H1 (cell line): Measurements from ENCODE around the gene AQP12A. TPM values are rescaled to one million over a fixed set of nuclear protein-coding genes. Genes with fewer than 3 reads are reported as not detected.

ENCODE experiments used
- CTCF ChIA-PET: fragments of 300-600 bp; sonication (Branson Sonifier 250); formaldehyde crosslinking; loops from one replicate; lab custom pipeline; 2021; ENCODE audit not compliant: partially characterized antibody; lab: Charles Lee
- POLR2A ChIA-PET: fragments of 300-600 bp; sonication (Branson Sonifier 250); formaldehyde crosslinking; loops from one replicate; lab custom pipeline; 2021; ENCODE audit warnings: inconsistent platforms; ENCODE audit not compliant: partially characterized antibody; lab: Charles Lee
- DNase-seq, 2 experiments: peaks; one replicate each; pipeline versions ENCODE4 v3.0.0 to v3.0.0-alpha.2; 2010 to 2022; ENCODE audit warnings: low spot score in 2 of 2, low read depth in 1 of 2, mixed read lengths in 1 of 2
- FAIRE-seq: peaks from 2 replicates; lab custom pipeline; 2011; peaks lifted over from hg19 to GRCh38; lab: Jason Lieb, UNC
- H2AFZ ChIP-seq: 2 replicates; pipeline ENCODE4 v1.8.1; 2012; ENCODE audit warnings: low read length, inconsistent platforms
- H2AK5ac ChIP-seq: 2 replicates; pipeline ENCODE4 v1.6.1; 2013; ENCODE audit warnings: low read depth, low read length
- H2BK120ac ChIP-seq: replicated peaks from 2 replicates; pipeline ENCODE3; 2013; ENCODE audit warnings: low read depth, low read length, inconsistent platforms
- H2BK12ac ChIP-seq: 2 replicates; pipeline ENCODE4 v1.6.1; 2013; ENCODE audit warnings: low read depth, low read length
- H2BK15ac ChIP-seq: 2 replicates; pipeline ENCODE4 v1.6.1; 2013; ENCODE audit warnings: low read length
- H2BK20ac ChIP-seq: 2 replicates; pipeline ENCODE4 v1.6.1; 2013; ENCODE audit warnings: low read length
- H2BK5ac ChIP-seq: 2 replicates; pipeline ENCODE4 v1.6.1; 2013; ENCODE audit warnings: low read depth, low read length
- H3K14ac ChIP-seq: 2 replicates; pipeline ENCODE4 v1.6.1; 2013; ENCODE audit warnings: inconsistent platforms; ENCODE audit not compliant: insufficient read length
- H3K18ac ChIP-seq: 2 replicates; pipeline ENCODE4 v1.6.1; 2013; ENCODE audit warnings: low read length; ENCODE audit errors: extremely low read depth
- H3K23ac ChIP-seq: 2 replicates; pipeline ENCODE4 v1.6.1; 2013; ENCODE audit warnings: inconsistent platforms; ENCODE audit not compliant: insufficient read length
- H3K23me2 ChIP-seq: 2 replicates; pipeline ENCODE4 v1.6.1; 2013; ENCODE audit warnings: low read depth, low read length
- H3K27ac ChIP-seq: 2 replicates; pipeline ENCODE4 v1.6.1; 2011; ENCODE audit warnings: low read depth, low read length, inconsistent platforms
- H3K27me3 ChIP-seq, 4 experiments: replicated peaks in 1 of 4; 1 replicate in 1 of 4; 2 replicates in 3 of 4; pipeline versions ENCODE4 v1.6.1 to v1.8.1; 2011 to 2013; ENCODE audit warnings: low read length in 3 of 4, mild to moderate bottlenecking in 3 of 4, inconsistent platforms in 2 of 4, mixed read lengths in 2 of 4, moderate library complexity in 1 of 4; ENCODE audit not compliant: control insufficient read depth in 3 of 4, insufficient read depth in 3 of 4; ENCODE audit errors: extremely low read depth in 1 of 4
- H3K36me3 ChIP-seq, 4 experiments: 2 replicates each; pipeline versions ENCODE4 v1.6.1 to v1.8.1; 2011 to 2013; ENCODE audit warnings: mild to moderate bottlenecking in 4 of 4, low read length in 3 of 4, moderate library complexity in 2 of 4, control low read depth in 1 of 4, inconsistent platforms in 1 of 4; ENCODE audit not compliant: insufficient read depth in 4 of 4, control insufficient read depth in 2 of 4
- H3K4ac ChIP-seq: replicated peaks from 2 replicates; pipeline ENCODE3; 2013; ENCODE audit warnings: low read length, low read depth, mixed read lengths, inconsistent platforms; ENCODE audit not compliant: insufficient read length
- H3K4me1 ChIP-seq, 4 experiments: replicated peaks in 1 of 4; 1 replicate in 1 of 4; 2 replicates in 3 of 4; pipeline versions ENCODE4 v1.6.1 to v1.8.1; 2011 to 2013; ENCODE audit warnings: low read length in 3 of 4, inconsistent platforms in 2 of 4, mixed read lengths in 1 of 4; ENCODE audit not compliant: insufficient read depth in 4 of 4, control insufficient read depth in 3 of 4
- H3K4me2 ChIP-seq, 2 experiments: 2 replicates each; pipeline versions ENCODE4 v1.6.1 to v1.8.1; 2011 to 2013; ENCODE audit warnings: low read depth in 2 of 2, low read length in 2 of 2, control low read depth in 1 of 2, inconsistent platforms in 1 of 2, mild to moderate bottlenecking in 1 of 2; ENCODE audit not compliant: insufficient read depth in 1 of 2
- H3K4me3 ChIP-seq, 4 experiments: fragments of 200-600, 300-600 bp in 1 of 4; sonication (generic), shearing (Covaris generic), sonication (Bioruptor Twin) in 1 of 4; 2 replicates each; pipeline versions ENCODE4 v1.5.1 to v1.8.1; 2011 to 2016; ENCODE audit warnings: low read length in 4 of 4, low read depth in 3 of 4, control low read depth in 2 of 4, inconsistent platforms in 2 of 4, mild to moderate bottlenecking in 2 of 4, mixed read lengths in 1 of 4, moderate library complexity in 1 of 4; ENCODE audit not compliant: insufficient read depth in 2 of 4; ENCODE audit errors: extremely low read depth in 1 of 4
- H3K56ac ChIP-seq: replicated peaks from 2 replicates; pipeline ENCODE3; 2013; ENCODE audit warnings: low read depth, mild to moderate bottlenecking, mixed read lengths, low read length, inconsistent platforms; ENCODE audit not compliant: insufficient read length
- H3K79me1 ChIP-seq: 2 replicates; pipeline ENCODE4 v1.6.1; 2013; ENCODE audit warnings: low read depth, low read length, control low read depth
- H3K79me2 ChIP-seq, 2 experiments: 2 replicates each; pipeline versions ENCODE4 v1.6.1 to v1.8.1; 2012 to 2013; ENCODE audit warnings: low read length in 2 of 2, mild to moderate bottlenecking in 2 of 2, inconsistent platforms in 1 of 2; ENCODE audit not compliant: insufficient read depth in 2 of 2, control insufficient read depth in 1 of 2
- H3K9ac ChIP-seq, 4 experiments: replicated peaks in 1 of 4; 1 replicate in 1 of 4; 2 replicates in 3 of 4; pipeline versions ENCODE4 v1.6.1 to v1.8.1; 2011 to 2013; ENCODE audit warnings: low read depth in 3 of 4, low read length in 3 of 4, control low read depth in 2 of 4, mild to moderate bottlenecking in 2 of 4, moderate library complexity in 2 of 4, inconsistent platforms in 1 of 4; ENCODE audit errors: extremely low read depth in 1 of 4
- H3K9me3 ChIP-seq, 2 experiments: 2 replicates each; pipeline versions ENCODE4 v1.6.1 to v1.8.1; 2012 to 2013; ENCODE audit warnings: mild to moderate bottlenecking in 2 of 2, moderate library complexity in 2 of 2, control low read depth in 1 of 2, inconsistent platforms in 1 of 2, low read depth in 1 of 2, low read length in 1 of 2, mixed read lengths in 1 of 2; ENCODE audit not compliant: insufficient read depth in 2 of 2
- H4K20me1 ChIP-seq, 2 experiments: replicated peaks in 1 of 2; 2 replicates each; pipeline versions ENCODE3 to v1.8.1; 2011 to 2013; ENCODE audit warnings: inconsistent platforms in 2 of 2, low read length in 2 of 2, mild to moderate bottlenecking in 1 of 2; ENCODE audit not compliant: insufficient read depth in 2 of 2, control insufficient read depth in 1 of 2
- H4K5ac ChIP-seq: 2 replicates; pipeline ENCODE4 v1.6.1; 2013; ENCODE audit warnings: low read length, low read depth, mixed read lengths, inconsistent platforms; ENCODE audit not compliant: insufficient read length
- H4K8ac ChIP-seq: 2 replicates; pipeline ENCODE4 v1.8.0; 2013; ENCODE audit warnings: mild to moderate bottlenecking, moderate library complexity, low read length, inconsistent platforms; ENCODE audit not compliant: insufficient read depth; ENCODE audit errors: extremely low read depth
- H4K91ac ChIP-seq: replicated peaks from 2 replicates; pipeline ENCODE3; 2013; ENCODE audit warnings: low read length, mixed read lengths, inconsistent platforms; ENCODE audit not compliant: insufficient read length
- ASH2L ChIP-seq: fragments of 200-600, 300-600 bp; sonication (generic); IDR thresholded peaks from one replicate; pipeline ENCODE4 v1.7.1; 2017; ENCODE audit warnings: low read length
- BACH1 ChIP-seq: IDR thresholded peaks from 2 replicates; pipeline ENCODE4 v1.6.1; 2012; ENCODE audit warnings: low read length, improper control_type of control experiment
- BRCA1 ChIP-seq: IDR thresholded peaks from 2 replicates; pipeline ENCODE4 v1.6.1; 2012; ENCODE audit warnings: low read depth, low read length, improper control_type of control experiment
- CTCF ChIP-seq, 3 experiments: IDR thresholded peaks; 1 replicate in 2 of 3; 2 replicates in 1 of 3; pipeline versions ENCODE4 v1.5.1 to v1.6.1; 2011; ENCODE audit warnings: low read length in 3 of 3, mild to moderate bottlenecking in 3 of 3, inconsistent platforms in 2 of 3, low read depth in 1 of 3, moderate library complexity in 1 of 3; ENCODE audit not compliant: insufficient read depth in 1 of 3; ENCODE audit errors: control extremely low read depth in 1 of 3
- EGR1 ChIP-seq: IDR thresholded peaks from 2 replicates; pipeline ENCODE4 v1.6.1; 2011; ENCODE audit warnings: low read depth, low read length, borderline replicate concordance
- EP300 ChIP-seq, 2 experiments: IDR thresholded peaks; 1 replicate in 1 of 2; 2 replicates in 1 of 2; pipeline ENCODE4 v1.6.1; 2011 to 2012; ENCODE audit warnings: low read depth in 2 of 2, low read length in 2 of 2, mild to moderate bottlenecking in 2 of 2, borderline replicate concordance in 1 of 2, inconsistent platforms in 1 of 2, moderate library complexity in 1 of 2
- JUN ChIP-seq: IDR thresholded peaks from 2 replicates; pipeline ENCODE4 v1.6.1; 2011; ENCODE audit warnings: low read depth, mild to moderate bottlenecking, improper control_type of control experiment, low read length
- KDM4A ChIP-seq: IDR thresholded peaks from one replicate; pipeline ENCODE4 v1.7.1; 2012; ENCODE audit warnings: low read depth, mild to moderate bottlenecking, moderate library complexity, low read length, inconsistent platforms; ENCODE audit not compliant: severe bottlenecking
- NRF1 ChIP-seq: IDR thresholded peaks from 2 replicates; pipeline ENCODE4 v1.6.1; 2011; ENCODE audit warnings: mild to moderate bottlenecking, low read depth, low read length, improper control_type of control experiment
- RNF2 ChIP-seq: fragments of 200-900, 300-1000 bp; sonication (generic); IDR thresholded peaks from 2 replicates; pipeline ENCODE4 v1.7.1; 2016; ENCODE audit warnings: borderline replicate concordance, low read depth, mild to moderate bottlenecking, antibody characterized with exemption, low read length; ENCODE audit not compliant: poor library complexity, severe bottlenecking; ENCODE audit errors: missing control alignments
- ZNF274 ChIP-seq: IDR thresholded peaks from 2 replicates; pipeline ENCODE4 v1.7.0; 2012; ENCODE audit warnings: low read length, borderline replicate concordance; ENCODE audit errors: extremely low read depth
- WGBS, 2 experiments: shearing (Covaris generic) in 1 of 2; methylation state at CpG; one replicate each; pipeline versions ENCODE4 v1.1.6 to v1.1.7; 2013 to 2015; ENCODE audit warnings: low lambda C conversion rate in 2 of 2, mixed read lengths in 2 of 2, inconsistent platforms in 1 of 2, low coverage in 1 of 2, missing lambda C conversion rate in 1 of 2; ENCODE audit not compliant: insufficient replicate concordance in 2 of 2, insufficient coverage in 1 of 2, insufficient read length in 1 of 2; ENCODE audit errors: extremely low coverage in 1 of 2, missing lambda C conversion rate in 1 of 2; 5-methylcytosine and 5-hydroxymethylcytosine counted together
- polyA plus RNA-seq, 7 experiments: library from polyadenylated mRNA; depleted of rRNA in 3 of 7; stranded (reverse) in 5 of 7; unstranded in 2 of 7; fragments of >200 nt in 5 of 7; fragments of 200-250 nt in 2 of 7; gene quantifications; 1 replicate in 5 of 7; 2 replicates in 1 of 7; 4 replicates in 1 of 7; pipeline versions ENCODE4 v1.2.1 to v1.2.3, GENCODE V29; 2011 to 2013; ENCODE audit warnings: missing spikeins in 2 of 7, mixed read lengths in 2 of 7
- total RNA-seq: library from RNA; stranded (reverse); fragmentation: NEBNext Ultra II Directional; extraction: Animal tissue kit (Norgen Biotek cat#: 25700); gene quantifications from 2 replicates; pipeline ENCODE4 v1.2.1, GENCODE V29; 2021

Gene AQP12A
- total and polyA plus RNA-seq, 2 of the 8 experiments (the other 6 are each of a cell fraction or from before 2014, with no cell fraction given), result not detected

- no peaks in the 10 kb centered on the region for H3K79me2 ChIP-seq
- ChIA-PET POLR2A (interaction anchor here (0.8 to 3.9 kb wide), 5 partner anchors 12 to 49 kb away, joined by 3 to 19 read pairs (median 4); no protein-coding TSS in a partner anchor), CTCF (interaction anchor here (1.9 kb wide), 1 partner anchor 12 kb away, joined by 7 read pairs; no protein-coding TSS in a partner anchor)
- H4K8ac ChIP-seq, result peak overlapping the region; percentile 64; the same call in 1 of the 2 replicates
- no peak overlapping the region for H2BK12ac ChIP-seq
- H3K18ac ChIP-seq, result no peak overlapping the region
- H4K20me1 ChIP-seq, result peaks cover 2 to 15% of the 10 kb centered on the region in 2 experiments
- H2BK5ac ChIP-seq, result no peak overlapping the region; the same call in 1 of the 2 replicates
- no peak overlapping the region for H4K91ac ChIP-seq
- H4K5ac ChIP-seq, result no peak overlapping the region
- no peak overlapping the region for H3K23ac ChIP-seq
- H3K27ac ChIP-seq, result no peak overlapping the region
- H3K9ac ChIP-seq, result no peak overlapping the region
- H3K36me3 ChIP-seq, result peaks cover 12 to 54% (median 40%) of the 10 kb centered on the region in 4 experiments
- H2BK15ac ChIP-seq, result no peak overlapping the region
- FAIRE-seq (no peak), DNase-seq (no peak)
- no peak overlapping the region for H3K4me3 ChIP-seq
- no peak overlapping the region for H3K4ac ChIP-seq
- no peak overlapping the region for H2AK5ac ChIP-seq
- H2AFZ ChIP-seq, result no peak overlapping the region
- H3K9me3 ChIP-seq, result no peaks in the 10 kb centered on the region
- no peaks in the 10 kb centered on the region; the same call in 1 of the 2 replicates for H3K79me1 ChIP-seq
- H3K23me2 ChIP-seq, result peaks cover 4% of the 10 kb centered on the region; the same call in 1 of the 2 replicates
- H3K4me1 ChIP-seq, result no peaks in the 10 kb centered on the region; a peak in 1 of 7 replicates
- no peak overlapping the region for H3K14ac ChIP-seq
- H3K56ac ChIP-seq, result no peak overlapping the region
- no peaks in the 10 kb centered on the region for H3K27me3 ChIP-seq
- H3K4me2 ChIP-seq, result no peak overlapping the region
- H2BK120ac ChIP-seq, result no peak overlapping the region
- H2BK20ac ChIP-seq, result no peak overlapping the region
- WGBS, 2 experiments, result 89% methylated on average over 12 of the region's 14 CpGs; no CpG with 5 or more reads in 1 of the 2 experiments
- TF ChIP-seq KDM4A (no peak), BRCA1 (no peak), ZNF274 (no peak), BACH1 (no peak), ASH2L (no peak), NRF1 (no peak), CTCF (IDR thresholded peaks at IDR 0.05; ENCODE audit: control extremely low read depth in 1 of 3, insufficient read depth in 1 of 3, low read depth in 1 of 3, low read length in 3 of 3) (no peak), EGR1 (no peak), EP300 (IDR thresholded peaks at IDR 0.05; ENCODE audit: borderline replicate concordance in 1 of 2, low read depth in 2 of 2, low read length in 2 of 2) (no peak), RNF2 (no peak), JUN (no peak)
Measured at GRCh38 chr2:240727439-240727838, 35.8 kb downstream of the AQP12A start.
